Measurements from ENCODE around the gene UBASH3B.

Gene UBASH3B

GRCh38 chr11:122758974-122759373 is 103.5 kb downstream of the UBASH3B start:
- H3K4me1 Mint-ChIP-seq (ENCODE audit: low read depth): peaks cover 57% of the 10 kb centered on the region
- H3K27me3 Mint-ChIP-seq: no peaks in the 10 kb centered on the region
- H3K27ac Mint-ChIP-seq: no peak overlapping the region
- no peak overlapping the region for H3K4me3 Mint-ChIP-seq
- H3K9me3 Mint-ChIP-seq: no peaks in the 10 kb centered on the region
- intact Hi-C loops (cut with micrococcal nuclease): loop anchor here (5.0 kb wide), 1 partner anchor 52 kb away; no protein-coding TSS in a partner anchor
- H3K36me3 Mint-ChIP-seq (ENCODE audit: low read depth): no peaks in the 10 kb centered on the region

GRCh38 chr11:122763108-122763507 is 107.6 kb downstream of the UBASH3B start:
- no peak overlapping the region for H3K27ac Mint-ChIP-seq
- H3K4me1 Mint-ChIP-seq (ENCODE audit: low read depth): peaks cover 31% of the 10 kb centered on the region
- no peaks in the 10 kb centered on the region for H3K27me3 Mint-ChIP-seq
- H3K36me3 Mint-ChIP-seq (ENCODE audit: low read depth): no peaks in the 10 kb centered on the region
- no peaks in the 10 kb centered on the region for H3K9me3 Mint-ChIP-seq
- H3K4me3 Mint-ChIP-seq: no peak overlapping the region
- intact Hi-C loops (cut with micrococcal nuclease): no loop called here

GRCh38 chr11:122764371-122765090 is 109.0 kb downstream of the UBASH3B start:
- no peaks in the 10 kb centered on the region for H3K36me3 Mint-ChIP-seq (ENCODE audit: low read depth)
- intact Hi-C loops (cut with micrococcal nuclease): no loop called here
- H3K4me3 Mint-ChIP-seq: no peak overlapping the region
- H3K27ac Mint-ChIP-seq: peak overlapping the region; percentile 25
- H3K27me3 Mint-ChIP-seq: no peaks in the 10 kb centered on the region
- H3K9me3 Mint-ChIP-seq: no peaks in the 10 kb centered on the region
- peaks cover 21% of the 10 kb centered on the region for H3K4me1 Mint-ChIP-seq (ENCODE audit: low read depth)

GRCh38 chr11:122765487-122766131 is 110.1 kb downstream of the UBASH3B start:
- H3K4me3 Mint-ChIP-seq: no peak overlapping the region
- intact Hi-C loops (cut with micrococcal nuclease): no loop called here
- no peaks in the 10 kb centered on the region for H3K36me3 Mint-ChIP-seq (ENCODE audit: low read depth)
- peaks cover 21% of the 10 kb centered on the region for H3K4me1 Mint-ChIP-seq (ENCODE audit: low read depth)
- H3K27ac Mint-ChIP-seq: no peak overlapping the region
- no peaks in the 10 kb centered on the region for H3K27me3 Mint-ChIP-seq
- no peaks in the 10 kb centered on the region for H3K9me3 Mint-ChIP-seq

GRCh38 chr11:122769126-122769780 is 113.7 kb downstream of the UBASH3B start:
- H3K4me1 Mint-ChIP-seq (ENCODE audit: low read depth): peaks cover 16% of the 10 kb centered on the region
- intact Hi-C loops (cut with micrococcal nuclease): no loop called here
- H3K9me3 Mint-ChIP-seq: no peaks in the 10 kb centered on the region
- H3K27me3 Mint-ChIP-seq: no peaks in the 10 kb centered on the region
- no peak overlapping the region for H3K27ac Mint-ChIP-seq
- H3K36me3 Mint-ChIP-seq (ENCODE audit: low read depth): no peaks in the 10 kb centered on the region
- no peak overlapping the region for H3K4me3 Mint-ChIP-seq

- H3K4me1 Mint-ChIP-seq (ENCODE audit: low read depth): peaks cover 39% of the 10 kb centered on the region
- H3K27ac Mint-ChIP-seq: no peak overlapping the region
- no peaks in the 10 kb centered on the region for H3K27me3 Mint-ChIP-seq
- no peak overlapping the region for H3K4me3 Mint-ChIP-seq
- H3K36me3 Mint-ChIP-seq (ENCODE audit: low read depth): peaks cover 10% of the 10 kb centered on the region
- intact Hi-C loops (cut with micrococcal nuclease): no loop called here
- no peaks in the 10 kb centered on the region for H3K9me3 Mint-ChIP-seq
Measured at GRCh38 chr11:122772945-122773344, 117.4 kb downstream of the UBASH3B start.

GRCh38 chr11:122773781-122774266 is 118.3 kb downstream of the UBASH3B start:
- intact Hi-C loops (cut with micrococcal nuclease): no loop called here
- Mint-ChIP-seq H3K4me3 (no peak overlapping the region), H3K9me3 (no peaks in the 10 kb centered on the region), H3K27ac (no peak overlapping the region), H3K36me3 (ENCODE audit: low read depth) (peaks cover 14% of the 10 kb centered on the region), H3K4me1 (ENCODE audit: low read depth) (peaks cover 45% of the 10 kb centered on the region), H3K27me3 (no peaks in the 10 kb centered on the region)

GRCh38 chr11:122775675-122776271 is 120.3 kb downstream of the UBASH3B start:
- H3K36me3 Mint-ChIP-seq (ENCODE audit: low read depth): peaks cover 33% of the 10 kb centered on the region

GRCh38 chr11:122776546-122776945 is 121.0 kb downstream of the UBASH3B start:
- Mint-ChIP-seq H3K4me3 (no peak overlapping the region), H3K27me3 (peaks cover 4% of the 10 kb centered on the region), H3K4me1 (ENCODE audit: low read depth) (peaks cover 66% of the 10 kb centered on the region), H3K36me3 (ENCODE audit: low read depth) (peaks cover 41% of the 10 kb centered on the region), H3K27ac (peak overlapping the region; percentile 7), H3K9me3 (no peaks in the 10 kb centered on the region)
- intact Hi-C loops (cut with micrococcal nuclease): no loop called here

More at GRCh38 chr11:122775675-122776271, 120.3 kb downstream of the UBASH3B start:
- intact Hi-C loops (cut with micrococcal nuclease): no loop called here
- Mint-ChIP-seq H3K27ac (peak overlapping the region; percentile 54), H3K4me3 (no peak overlapping the region), H3K27me3 (peaks cover 4% of the 10 kb centered on the region), H3K4me1 (ENCODE audit: low read depth) (peaks cover 60% of the 10 kb centered on the region), H3K9me3 (no peaks in the 10 kb centered on the region)

GRCh38 chr11:122777343-122777742 is 121.8 kb downstream of the UBASH3B start:
- H3K36me3 Mint-ChIP-seq (ENCODE audit: low read depth): peaks cover 46% of the 10 kb centered on the region
- H3K27me3 Mint-ChIP-seq: peaks cover 4% of the 10 kb centered on the region
- H3K4me3 Mint-ChIP-seq: no peak overlapping the region
- intact Hi-C loops (cut with micrococcal nuclease): no loop called here
- no peak overlapping the region for H3K27ac Mint-ChIP-seq
- H3K4me1 Mint-ChIP-seq (ENCODE audit: low read depth): peaks cover 73% of the 10 kb centered on the region
- no peaks in the 10 kb centered on the region for H3K9me3 Mint-ChIP-seq

- Mint-ChIP-seq H3K9me3 (no peaks in the 10 kb centered on the region), H3K4me3 (no peak overlapping the region), H3K36me3 (ENCODE audit: low read depth) (peaks cover 54% of the 10 kb centered on the region), H3K27me3 (peaks cover 4% of the 10 kb centered on the region), H3K4me1 (ENCODE audit: low read depth) (peaks cover 73% of the 10 kb centered on the region), H3K27ac (no peak overlapping the region)
- intact Hi-C loops (cut with micrococcal nuclease): no loop called here
Measured at GRCh38 chr11:122778148-122778547, 122.6 kb downstream of the UBASH3B start.

- Mint-ChIP-seq H3K9me3 (no peaks in the 10 kb centered on the region), H3K36me3 (ENCODE audit: low read depth) (peaks cover 64% of the 10 kb centered on the region), H3K4me1 (ENCODE audit: low read depth) (peaks cover 71% of the 10 kb centered on the region), H3K27me3 (peaks cover 4% of the 10 kb centered on the region), H3K27ac (no peak overlapping the region), H3K4me3 (no peak overlapping the region)
- intact Hi-C loops (cut with micrococcal nuclease): no loop called here
Measured at GRCh38 chr11:122779047-122779629, 123.6 kb downstream of the UBASH3B start.

GRCh38 chr11:122780296-122780949 is 124.9 kb downstream of the UBASH3B start:
- Mint-ChIP-seq H3K4me3 (no peak overlapping the region), H3K27me3 (peaks cover 4% of the 10 kb centered on the region), H3K4me1 (ENCODE audit: low read depth) (peaks cover 58% of the 10 kb centered on the region), H3K36me3 (ENCODE audit: low read depth) (peaks cover 76% of the 10 kb centered on the region), H3K9me3 (no peaks in the 10 kb centered on the region), H3K27ac (no peak overlapping the region)
- intact Hi-C loops (cut with micrococcal nuclease): no loop called here
